Sciatic nerve (tissue), 2 donors: ENCODE measurements around the gene PRIMPOL. TPM values are rescaled to one million over a fixed set of nuclear protein-coding genes. Genes with fewer than 3 reads are reported as not detected.
A peak's percentile ranks its signal among the peaks of the same experiment; 100 is the strongest.
"Not testable (repeated sequence)": the region's sequence is repeated elsewhere in the genome, so short reads cannot be mapped to it uniquely, and the experiment has no call there.

ENCODE experiments used
- ATAC-seq: fragments of 200-7000 bp; cut with Tn5 transposase; one replicate; pipeline ENCODE4 v1.9.1; 2020; ENCODE audit warnings: mild to moderate bottlenecking, moderate library complexity
- DNase-seq: peaks from one replicate; pipeline ENCODE4 v3.0.0-alpha.2; 2020; ENCODE audit warnings: low spot score
- intact Hi-C: fragments of 100-400 bp; cut with DNase I; formaldehyde crosslinking; loops from one replicate; pipeline ENCODE4 v1.14.2; 2022
- total RNA-seq: library from RNA; stranded (reverse); fragmentation: NEBNext Ultra II Directional; extraction: Animal tissue kit (Norgen Biotek cat#: 25700); gene quantifications from one replicate; pipeline ENCODE4 v1.2.1, GENCODE V29; 2021
- donor health status: DM: no; HTN: no; CAD: no.
- donor health status: DM: no; HTN: no; CAD: no.

Gene PRIMPOL
- total RNA-seq, 1 donor from 2014 or later = 30.9 TPM

DNA sequence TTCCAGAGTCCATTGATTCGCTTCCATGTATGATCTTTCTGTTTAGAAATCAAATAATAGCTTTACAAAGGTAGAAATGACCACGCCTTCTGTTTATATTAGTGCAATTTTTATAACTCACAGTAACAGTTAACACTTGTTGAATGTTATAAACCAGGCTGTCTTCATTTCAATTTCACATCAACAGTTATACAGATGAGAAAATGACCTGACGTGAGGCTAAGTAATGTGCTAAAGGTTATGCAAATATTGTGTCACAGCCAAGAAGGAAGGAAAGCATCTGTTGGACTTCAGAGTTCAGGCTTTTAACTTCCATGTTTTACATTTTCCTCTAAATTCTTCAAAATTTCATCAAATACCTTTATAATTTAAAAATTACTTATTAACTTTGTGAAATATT, 14.2 kb upstream of the PRIMPOL start:
- intact Hi-C loops = no loop called here
- no peak for ATAC-seq
- DNase-seq = no peak

DNA sequence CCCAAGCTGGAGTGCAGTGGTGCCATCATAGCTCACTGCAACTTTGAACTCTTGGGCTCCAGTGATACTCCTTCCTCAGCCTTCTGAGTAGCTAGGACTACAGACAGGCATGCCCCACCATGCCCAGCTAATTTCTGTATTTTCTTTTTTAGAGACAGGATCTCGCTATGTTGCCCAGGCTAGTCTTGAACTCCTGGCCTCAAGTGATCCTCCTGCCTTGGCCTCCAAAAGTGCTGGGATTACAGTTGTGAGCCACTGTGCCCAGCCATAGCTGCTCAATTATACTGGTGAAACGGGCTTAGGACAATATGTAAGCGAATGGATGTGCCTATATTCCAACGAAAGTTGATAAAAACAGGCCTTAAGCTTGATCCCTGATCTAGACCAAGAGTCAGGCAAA, 13.4 kb upstream of the PRIMPOL start:
- DNase-seq (no peak), ATAC-seq (no peak)
- intact Hi-C loops = no loop called here

DNA sequence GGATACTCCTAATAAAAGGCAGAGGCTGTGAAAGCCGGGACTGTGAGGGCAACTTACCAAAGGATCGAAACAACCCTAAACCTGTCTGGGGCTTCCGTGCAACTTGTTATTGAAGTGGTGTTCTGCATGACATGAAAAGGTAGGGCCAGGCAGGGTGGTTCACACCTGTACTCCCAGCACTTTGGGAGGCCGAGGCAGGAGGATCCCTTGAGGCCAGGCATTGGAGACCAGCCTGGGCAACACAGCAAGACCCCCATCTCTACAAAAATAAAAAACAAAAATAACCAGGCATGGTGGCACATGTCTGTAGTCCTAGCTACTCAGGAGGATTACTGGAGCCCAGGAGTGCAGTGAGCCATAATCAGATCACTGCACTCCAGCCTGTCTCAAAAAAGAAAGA, 12.6 kb upstream of the PRIMPOL start:
- ATAC-seq (no peak), DNase-seq (no peak)
- intact Hi-C loops = no loop called here

DNA sequence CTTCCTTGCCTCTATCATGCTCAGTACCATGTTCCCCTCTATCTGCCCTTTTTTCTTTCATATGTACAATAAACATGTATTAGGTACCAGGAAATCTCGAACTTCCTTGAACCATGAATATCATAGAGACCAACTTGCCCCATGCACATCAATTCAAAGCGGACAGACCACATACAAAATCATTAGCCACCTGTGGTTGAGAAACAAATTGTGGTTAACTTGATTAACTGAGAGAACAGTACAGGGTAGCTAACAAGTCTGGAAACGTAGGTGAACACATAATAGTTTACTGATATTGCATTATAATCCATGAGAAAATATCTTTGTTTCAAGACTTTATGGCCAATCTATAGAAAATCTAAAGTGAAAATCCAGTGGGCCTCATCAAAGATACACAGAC, 8.5 kb upstream of the PRIMPOL start:
- DNase-seq (no peak), ATAC-seq (no peak)
- intact Hi-C loops = no loop called here

DNA sequence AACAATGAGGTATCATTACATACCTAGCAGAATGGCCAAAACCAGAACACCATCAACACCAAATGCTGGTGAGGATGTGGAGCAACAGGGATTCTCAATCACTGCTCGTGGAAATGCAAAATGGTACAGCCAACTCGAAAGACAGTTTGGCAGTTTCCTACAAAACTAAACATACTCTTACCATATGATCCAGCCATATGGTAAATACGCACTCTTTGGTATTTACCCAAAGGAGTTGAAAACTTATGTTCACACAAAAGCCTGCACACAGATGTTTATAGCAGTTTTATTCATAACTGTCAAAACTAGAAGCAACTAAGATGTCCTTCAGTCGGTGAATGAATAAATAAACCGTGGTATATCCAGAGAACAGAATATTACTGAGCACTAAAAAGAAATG, 8.1 kb upstream of the PRIMPOL start:
- ATAC-seq = no peak
- intact Hi-C loops = no loop called here

DNA sequence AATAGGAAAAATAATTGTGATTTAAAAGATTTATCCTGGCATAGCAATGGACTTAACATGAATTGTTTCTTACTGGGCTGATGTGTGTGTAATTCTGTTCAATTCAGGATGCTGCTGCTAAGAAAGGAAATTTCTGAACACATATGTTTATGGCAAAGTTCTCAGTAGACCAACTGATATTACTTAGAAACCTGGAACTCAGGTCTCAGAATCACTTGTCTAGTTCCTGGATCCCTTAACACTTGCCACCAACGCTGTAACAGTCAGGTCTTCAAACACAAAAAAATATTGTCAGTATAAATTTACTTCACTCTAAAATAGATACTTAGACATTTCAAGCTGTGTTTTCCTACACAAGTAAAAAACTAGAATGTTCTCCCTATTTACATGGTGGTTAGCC, 5.8 kb upstream of the PRIMPOL start:
- ATAC-seq (no peak), DNase-seq (no peak)
- intact Hi-C loops = no loop called here

More for the DNA sequence above, 8.1 kb upstream of the PRIMPOL start:
- DNase-seq = no peak

DNA sequence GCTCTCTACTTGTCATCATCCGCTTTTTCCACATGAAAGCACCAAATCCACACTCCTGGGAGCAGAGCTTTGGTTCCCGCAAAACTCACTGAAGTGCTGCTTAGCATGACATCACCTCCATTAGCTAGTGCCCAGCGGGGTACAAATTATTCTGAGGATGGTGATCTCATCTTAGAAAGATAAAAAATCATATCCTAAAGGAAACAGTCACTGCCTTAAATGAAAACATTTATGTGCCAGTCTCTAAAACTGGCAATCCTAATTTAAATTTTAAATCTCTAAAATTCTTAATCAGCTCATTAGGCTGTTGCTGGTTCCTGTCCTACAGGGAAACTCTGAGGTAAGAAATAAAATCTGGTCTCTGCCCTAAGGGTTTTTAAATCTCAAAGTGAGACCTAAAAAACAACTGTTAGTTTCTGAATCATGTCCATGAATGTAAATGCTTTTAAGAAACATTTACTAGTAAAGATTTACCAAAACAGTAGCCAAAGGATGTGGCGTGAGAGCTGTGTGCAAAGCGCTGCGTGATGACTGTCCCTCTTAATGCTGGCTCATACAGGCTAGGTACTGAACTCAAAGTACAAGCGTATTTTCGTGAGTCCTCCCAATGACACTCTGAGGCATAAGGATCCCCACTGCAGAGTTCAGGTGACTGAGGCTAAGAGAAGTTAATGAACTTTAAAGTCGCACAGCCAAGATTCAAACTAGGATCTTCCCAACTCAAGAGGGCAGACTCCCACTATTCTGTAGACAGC, 4.8 kb upstream of the PRIMPOL start:
- DNase-seq = no peak
- intact Hi-C loops = no loop called here
- no peak for ATAC-seq

DNA sequence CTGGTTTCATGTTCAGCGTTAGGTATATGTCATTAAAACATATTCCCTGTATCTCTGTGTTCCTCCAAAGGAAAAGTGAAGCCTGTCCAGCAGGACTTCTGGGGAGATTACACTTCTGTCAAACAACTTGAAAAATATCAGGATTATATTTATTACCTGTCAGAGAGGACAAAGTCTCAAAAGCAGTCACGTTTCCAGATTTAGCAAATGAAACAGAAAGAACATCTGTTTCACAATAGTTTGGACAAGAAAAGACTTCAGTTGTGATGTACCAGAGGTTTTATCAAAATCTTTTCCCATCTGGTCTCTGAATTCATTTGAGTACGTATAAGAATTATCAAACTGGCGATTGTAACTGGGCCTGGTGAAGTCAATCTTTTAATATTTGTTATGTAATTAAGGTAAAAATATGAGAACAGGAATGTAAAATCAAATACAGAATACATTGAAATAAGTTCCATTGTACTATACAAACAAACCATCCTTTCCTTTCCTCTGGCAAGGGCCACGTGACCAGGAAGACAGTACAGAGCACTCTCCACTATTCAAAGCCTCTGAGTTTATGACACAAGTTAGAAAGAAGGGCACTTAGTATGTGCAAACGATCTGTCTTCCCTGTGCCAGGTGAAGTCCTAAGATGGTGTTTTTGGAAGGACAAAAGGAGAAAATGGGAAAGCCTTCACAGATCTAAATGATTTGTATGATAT, 3.5 kb upstream of the PRIMPOL start:
- ATAC-seq (no peak), DNase-seq (no peak)
- intact Hi-C loops = no loop called here

DNA sequence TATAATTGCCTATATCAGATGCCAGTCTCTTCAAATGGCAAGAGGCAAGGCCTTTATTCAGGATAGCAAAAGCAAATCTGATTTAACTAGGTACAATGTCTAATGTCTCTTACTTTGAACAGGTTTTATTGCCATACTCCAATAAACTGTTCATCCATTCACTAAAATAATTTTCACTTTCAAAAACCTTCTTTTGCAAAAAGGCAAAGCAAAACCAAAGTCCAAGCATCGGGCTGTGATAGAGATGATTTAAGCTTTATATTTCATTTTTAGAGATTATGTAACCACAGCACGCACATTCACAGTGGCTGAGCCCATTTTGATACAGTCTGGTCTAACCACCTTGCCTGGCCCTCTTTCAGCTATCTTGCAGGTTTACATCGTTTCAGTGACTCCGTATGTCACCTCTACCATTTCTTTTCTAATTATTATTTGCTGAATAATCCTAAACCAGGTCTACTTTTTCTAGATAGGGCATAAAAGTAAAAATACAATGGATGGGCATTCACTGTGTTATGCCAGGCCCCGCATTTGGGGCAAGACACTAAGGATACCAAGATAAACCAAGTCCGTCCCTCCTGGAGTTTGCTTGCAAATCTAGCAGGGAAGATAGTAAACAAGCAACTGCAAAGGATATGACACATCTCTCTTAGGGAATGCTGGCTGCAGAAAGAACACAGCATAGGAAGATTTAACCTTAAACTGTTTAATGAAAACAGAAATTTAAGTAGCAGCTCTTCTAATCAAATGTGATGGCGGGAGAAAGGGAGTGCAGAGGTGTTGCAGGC, 2.1 kb upstream of the PRIMPOL start:
- intact Hi-C loops = no loop called here
- DNase-seq = no peak
- ATAC-seq = no peak

DNA sequence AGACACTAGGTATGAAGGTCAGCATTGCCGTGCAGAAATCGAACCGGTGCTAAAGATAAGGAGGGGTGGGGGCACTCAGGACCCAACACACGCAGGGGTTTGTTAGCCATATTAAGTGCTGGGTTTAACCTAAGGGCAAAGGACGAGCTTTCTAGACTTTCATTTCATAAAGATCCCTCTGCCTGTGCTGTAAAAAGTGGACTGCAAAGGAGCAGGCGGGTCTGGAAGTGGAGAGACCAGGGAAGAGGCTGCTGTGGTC, 1.6 kb upstream of the PRIMPOL start:
- ATAC-seq (no peak), DNase-seq (no peak)
- intact Hi-C loops = no loop called here

DNA sequence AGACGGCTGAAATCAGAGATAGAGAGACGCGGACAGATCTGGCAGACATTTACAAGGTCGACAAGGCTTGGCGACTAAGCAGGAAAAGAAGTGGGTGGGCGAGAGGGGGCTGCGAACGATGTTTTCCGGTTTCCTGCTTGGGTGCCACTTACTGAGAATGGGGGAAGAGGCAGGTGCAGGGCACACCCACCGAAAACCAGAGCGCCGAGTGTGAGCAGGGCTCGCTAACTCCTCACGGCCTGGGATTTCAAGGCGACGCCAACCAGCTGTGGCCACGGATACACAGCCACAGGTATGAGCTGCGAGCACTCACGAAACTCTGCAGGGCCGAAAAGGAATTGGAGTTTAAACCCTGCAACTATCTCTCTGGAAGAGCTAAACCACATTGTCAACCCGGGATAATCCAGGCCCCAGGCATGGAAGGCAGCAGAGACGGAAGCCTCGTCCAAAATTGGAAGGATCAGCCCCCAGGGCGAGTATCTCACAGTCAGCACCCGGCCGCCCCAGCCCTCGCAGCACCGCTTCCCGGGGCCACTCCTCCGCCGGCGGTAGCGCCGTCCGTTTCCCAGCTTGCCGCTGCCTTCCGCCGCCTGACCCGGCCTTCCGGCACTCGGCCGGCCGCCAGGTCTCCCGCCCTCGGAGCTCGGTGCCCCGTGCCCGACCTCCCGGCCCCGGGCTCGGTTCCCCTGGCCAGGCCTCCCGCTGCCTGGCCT, 1.1 kb upstream of the PRIMPOL start:
- intact Hi-C loops = no loop called here
- ATAC-seq (peak; percentile 53), DNase-seq (peak; percentile 82)

DNA sequence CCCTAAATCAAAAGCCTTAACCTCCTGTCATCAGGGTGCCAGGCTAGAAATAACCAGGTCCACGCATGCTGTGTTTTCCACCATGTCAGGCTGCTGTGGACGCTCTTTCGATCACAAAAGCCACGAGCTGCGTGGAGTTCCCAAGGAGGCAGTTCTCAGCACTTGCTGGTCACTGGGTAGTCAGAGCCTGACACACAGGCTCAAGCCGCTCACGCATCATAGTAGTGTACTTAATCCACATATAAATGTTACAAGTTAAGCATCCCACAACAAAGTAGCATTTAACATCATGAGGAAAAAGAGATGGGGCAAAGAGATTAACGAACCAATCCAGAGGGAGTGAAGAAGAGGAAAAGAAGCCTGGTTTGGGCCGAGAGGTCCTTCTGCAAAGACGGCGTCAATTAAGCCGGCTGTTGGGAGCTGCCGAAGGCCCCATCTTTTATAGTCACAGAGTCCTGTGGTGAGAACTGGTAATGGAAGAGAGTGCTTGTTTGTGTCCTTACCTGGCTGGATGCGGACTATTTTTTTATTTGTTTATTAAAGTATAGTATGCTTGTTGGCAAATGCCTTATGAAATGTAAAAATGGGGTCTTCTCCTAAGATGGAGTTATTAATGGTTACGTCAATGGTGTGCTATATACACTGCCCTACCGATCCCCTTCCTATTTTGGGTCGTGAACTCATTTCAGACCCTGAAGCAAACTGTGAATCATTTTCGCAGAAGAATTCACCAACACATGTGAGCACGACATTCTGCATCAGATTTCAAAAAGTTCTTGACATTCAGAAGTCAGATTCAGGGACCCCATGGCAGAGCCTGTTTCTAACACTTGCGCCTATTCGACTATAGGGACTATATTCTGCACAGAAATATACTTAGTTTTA, 675 bp downstream of the PRIMPOL start:
- intact Hi-C loops = loop anchor here (10.0 kb wide), 1 partner anchor 95 kb away; no protein-coding TSS in a partner anchor
- no peak for DNase-seq
- peak; percentile 48 for ATAC-seq

DNA sequence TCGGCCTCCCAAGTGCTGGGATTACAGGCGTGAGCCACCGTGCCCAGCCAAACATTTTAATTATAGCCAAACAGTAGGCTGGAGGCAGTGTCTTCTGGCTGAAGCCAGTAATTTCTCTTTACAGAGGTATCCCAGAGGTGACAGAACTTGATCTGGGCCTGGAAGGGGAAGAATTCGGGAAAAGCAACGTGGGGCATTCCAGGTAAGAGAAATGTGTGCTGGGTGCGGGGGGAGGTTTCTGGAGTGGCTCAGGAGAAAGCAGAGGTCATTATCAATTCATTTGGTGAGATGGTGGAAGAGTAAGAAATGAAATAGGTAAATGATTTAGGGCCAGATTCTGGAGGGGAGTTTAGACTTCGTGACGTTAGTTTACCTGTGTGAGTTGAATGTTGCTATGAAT, 2.4 kb downstream of the PRIMPOL start:
- DNase-seq = no peak

DNA sequence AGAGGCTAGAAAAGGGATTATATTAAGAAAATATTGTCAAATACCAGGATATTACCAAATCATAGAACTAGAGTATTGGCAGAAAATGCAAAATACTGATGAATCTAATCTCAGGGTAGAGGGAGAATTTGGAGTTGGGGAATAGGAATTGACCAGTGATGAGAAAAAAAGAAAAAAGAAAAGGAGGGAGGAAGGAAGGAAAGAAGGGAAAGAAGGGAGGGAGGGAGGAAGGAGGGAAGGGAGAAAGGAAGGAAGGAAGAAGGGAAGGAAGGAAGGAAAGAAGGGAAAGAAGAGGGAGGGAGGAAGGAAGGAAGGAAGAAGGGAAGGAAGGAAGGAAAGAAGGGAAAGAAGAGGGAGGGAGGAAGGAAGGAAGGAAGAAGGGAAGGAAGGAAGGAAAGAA, 3.1 kb downstream of the PRIMPOL start:
- intact Hi-C loops = loop anchor here (10.0 kb wide), 1 partner anchor 92 kb away; no protein-coding TSS in a partner anchor
- ATAC-seq, DNase-seq: not testable (repeated sequence)

More for the DNA sequence above, 2.4 kb downstream of the PRIMPOL start:
- intact Hi-C loops = loop anchor here (10.0 kb wide), 1 partner anchor 93 kb away; no protein-coding TSS in a partner anchor
- ATAC-seq = no peak

DNA sequence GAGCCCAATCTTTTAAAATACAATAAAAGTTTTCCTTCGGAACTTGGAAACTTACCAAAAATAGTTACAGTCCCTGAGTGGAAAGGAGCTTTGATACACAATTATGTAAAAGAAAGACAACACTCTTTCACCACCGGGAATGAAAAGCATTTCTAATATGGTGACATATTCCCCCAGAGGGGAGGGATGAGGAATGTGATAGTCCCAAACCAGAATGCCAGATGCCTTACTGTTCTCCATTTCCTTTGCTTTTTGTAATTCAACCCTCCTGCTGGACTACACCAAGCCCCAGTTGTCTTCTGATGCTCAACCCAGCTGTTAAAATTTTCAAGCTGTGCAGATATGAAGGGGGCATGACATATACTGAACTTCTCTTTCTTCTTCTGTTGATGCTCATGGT, 4.1 kb downstream of the PRIMPOL start:
- DNase-seq (no peak), ATAC-seq (no peak)
- intact Hi-C loops = loop anchor here (10.0 kb wide), 1 partner anchor 91 kb away; no protein-coding TSS in a partner anchor

DNA sequence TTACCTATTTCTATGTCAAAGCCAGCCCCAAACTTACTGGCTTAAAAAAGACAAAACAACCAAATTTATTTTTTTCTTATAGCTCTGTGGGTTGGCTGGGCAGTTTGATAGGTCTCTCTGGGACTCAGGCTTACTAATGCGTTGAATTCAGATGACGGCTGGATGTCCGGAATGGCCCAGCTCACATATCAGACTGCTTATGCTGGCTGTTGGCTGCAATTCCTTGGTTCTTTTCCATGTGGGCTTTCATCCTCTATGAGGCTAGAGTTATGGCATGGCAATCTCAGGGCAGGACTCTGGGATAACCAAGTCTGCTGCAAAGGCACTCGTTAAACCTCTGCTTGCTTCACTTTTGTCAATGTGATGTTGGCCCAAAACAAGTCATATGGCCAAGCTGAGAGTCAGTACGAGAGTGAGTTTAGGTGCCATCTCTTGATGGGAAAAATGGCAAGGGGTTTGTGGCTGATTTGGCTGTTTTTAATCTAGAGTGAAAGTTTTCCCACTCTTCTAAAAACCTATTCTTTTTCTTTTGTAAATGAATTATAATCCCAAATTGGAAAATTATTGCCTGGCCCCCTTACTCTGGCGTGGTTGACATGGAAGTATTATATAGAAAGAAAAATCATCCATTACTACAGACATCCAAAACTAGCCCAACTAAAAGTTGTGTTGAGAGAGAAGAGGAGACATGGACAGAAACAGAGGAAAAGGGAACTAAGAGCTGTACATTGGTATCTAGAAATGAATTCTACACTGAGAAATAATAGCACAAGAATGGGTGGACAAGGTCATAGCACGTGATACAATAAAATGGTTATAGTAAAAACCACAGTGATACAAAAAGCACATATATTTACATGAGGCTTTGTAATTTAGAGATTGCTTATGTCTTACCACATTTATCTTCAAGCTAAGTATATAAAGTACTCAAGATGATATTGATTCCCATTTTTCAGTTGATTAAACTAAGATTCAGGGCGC, 6.6 kb downstream of the PRIMPOL start:
- intact Hi-C loops = loop anchor here (10.0 kb wide), 1 partner anchor 89 kb away; no protein-coding TSS in a partner anchor
- no peak for ATAC-seq
- DNase-seq = no peak

DNA sequence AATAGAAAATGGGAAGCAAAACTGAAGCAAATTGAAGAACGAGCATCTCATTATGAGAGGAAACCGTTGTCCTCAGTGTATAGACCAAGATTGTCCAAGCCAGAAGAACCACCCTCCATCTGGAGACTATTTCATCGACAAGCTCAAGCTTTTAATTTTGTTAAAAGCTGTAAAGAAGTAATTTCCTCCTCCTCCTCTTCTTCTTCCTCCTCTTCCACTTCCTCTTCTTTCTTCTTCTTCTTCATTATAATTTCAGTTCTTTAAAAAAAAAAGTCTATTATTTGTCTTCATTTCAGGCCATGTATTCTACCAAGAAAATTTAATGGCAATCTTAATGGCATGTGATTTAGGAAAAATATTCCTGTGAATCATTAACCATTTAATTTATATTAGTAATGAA, 7.6 kb downstream of the PRIMPOL start:
- intact Hi-C loops = loop anchor here (10.0 kb wide), 1 partner anchor 88 kb away; no protein-coding TSS in a partner anchor
- no peak for DNase-seq
- no peak for ATAC-seq
